Measurements from ENCODE around the gene OTX2. TPM values are rescaled to one million over a fixed set of nuclear protein-coding genes. Genes with fewer than 3 reads are reported as not detected.

OTX2 gene
- total and polyA plus RNA-seq, 2 of the 4 experiments (the other 2 are of a cell fraction) = not detected

DNA sequence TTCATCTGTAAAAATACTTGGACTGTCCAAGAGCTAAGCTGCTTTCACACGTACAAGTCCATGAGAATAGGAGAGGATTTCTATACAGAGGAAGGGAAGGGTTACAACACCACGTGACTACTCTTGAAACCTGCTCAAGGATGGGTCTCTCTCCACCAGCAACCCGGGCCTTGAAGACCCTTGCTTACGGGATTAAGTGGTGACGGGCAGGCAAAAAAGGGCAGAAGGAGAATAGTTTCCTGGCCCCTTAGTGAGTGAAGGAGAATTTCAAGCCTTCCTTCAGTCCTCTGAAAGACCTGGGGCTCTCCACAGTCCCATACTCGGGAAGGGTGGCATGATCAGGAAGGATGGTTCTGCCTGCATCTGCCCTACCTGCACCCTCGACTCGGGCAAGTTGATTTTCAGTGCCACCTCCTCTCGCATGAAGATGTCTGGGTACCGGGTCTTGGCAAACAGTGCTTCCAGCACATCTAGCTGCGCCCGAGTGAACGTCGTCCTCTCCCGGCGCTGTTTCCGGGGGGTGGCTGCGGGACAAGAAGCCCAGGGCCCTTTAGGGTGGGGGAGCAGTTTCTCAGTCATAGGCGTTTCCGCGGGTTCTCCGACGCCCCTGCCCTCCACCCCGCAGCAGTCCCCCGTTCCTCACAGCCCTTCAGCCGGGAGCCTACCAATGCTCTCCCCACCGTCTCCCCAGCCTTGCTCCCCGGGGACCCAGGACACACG lies 6.3 kb downstream of the OTX2 start:
- H3K9ac ChIP-seq (ENCODE audit: low read depth, low read length) = no peak overlapping the region
- no peak overlapping the region for H2BK15ac ChIP-seq (ENCODE audit: low read depth, low read length)
- in situ Hi-C loops (cut with MboI; ENCODE audit: low sequenced_read_pairs) = no loop called here
- no peak overlapping the region for H4K5ac ChIP-seq (ENCODE audit: low read depth, low read length)
- ATAC-seq (ENCODE audit: low read depth) (no peak), DNase-seq (no peak)
- H3K4me1 ChIP-seq (ENCODE audit: control insufficient read depth, insufficient read depth, low read length) = no peaks in the 10 kb centered on the region
- no peak overlapping the region for H2AK9ac ChIP-seq (replicated peaks; ENCODE audit: low read depth, low read length, poor library complexity)
- no peak overlapping the region for H3K27ac ChIP-seq (ENCODE audit: insufficient read depth, low read length)
- no peak for TF ChIP-seq NFE2L2 (IDR thresholded peaks at IDR 0.05; ENCODE audit: low read depth, low read length)
- no peak for TF ChIP-seq RFX5 (IDR thresholded peaks at IDR 0.05; ENCODE audit: low read depth, low read length)
- TF ChIP-seq CHD1 (IDR thresholded peaks at IDR 0.05; ENCODE audit: low read depth, low read length) = no peak
- no peak overlapping the region for H4K91ac ChIP-seq (ENCODE audit: insufficient read depth, low read depth, low read length)
- H3K79me1 ChIP-seq (ENCODE audit: low read depth in 1 of 2, low read length in 2 of 2) = no peaks in the 10 kb centered on the region
- H3K4me2 ChIP-seq (ENCODE audit: low read depth, low read length) = no peak overlapping the region
- 9% methylated on average over 11 of the region's 29 CpGs; no CpG with 5 or more reads in 1 of the 2 experiments for WGBS, 2 experiments (ENCODE audit: extremely low coverage in 2 of 2, insufficient read length in 1 of 2)
- H4K8ac ChIP-seq (ENCODE audit: low read depth in 2 of 2, low read length in 2 of 2) = no peak overlapping the region
- H3K14ac ChIP-seq (replicated peaks; ENCODE audit: low read depth, low read length) = no peak overlapping the region
- peaks cover 12% of the 10 kb centered on the region; the same call in 1 of the 2 replicates for H3K9me3 ChIP-seq (ENCODE audit: control insufficient read depth, insufficient read depth, low read length)
- peaks cover 79% of the 10 kb centered on the region for H3K27me3 ChIP-seq (ENCODE audit: control insufficient read depth, insufficient read depth, low read length)
- no peaks in the 10 kb centered on the region for H3K9me1 ChIP-seq (ENCODE audit: insufficient read depth, low read length)
- H3K36me3 ChIP-seq (ENCODE audit: control insufficient read depth, insufficient read depth, low read length) = no peaks in the 10 kb centered on the region
- H3K23ac ChIP-seq (ENCODE audit: low read depth, low read length) = no peak overlapping the region
- H2BK5ac ChIP-seq (ENCODE audit: low read depth, low read length, poor library complexity, severe bottlenecking) = no peak overlapping the region
- no peak overlapping the region for H2AK5ac ChIP-seq (ENCODE audit: low read depth, low read length)
- ChIA-PET POLR2A (ENCODE audit: unreplicated experiment) (no interaction called here), CTCF (no interaction called here)
- H3K4ac ChIP-seq (ENCODE audit: low read depth, low read length) = no peak overlapping the region
- no TSS peak for BruUV-seq (replicated peaks)
- H2BK20ac ChIP-seq (ENCODE audit: low read depth, low read length) = no peak overlapping the region
- dilution Hi-C loops (cut with HindIII; ENCODE audit: low sequenced_read_pairs, unreplicated experiment) = no loop called here
- H3K18ac ChIP-seq (ENCODE audit: low read depth, low read length) = no peak overlapping the region
- no peak overlapping the region for H2BK120ac ChIP-seq (ENCODE audit: low read depth, low read length)
- intact Hi-C loops (cut with micrococcal nuclease) = no loop called here
- no peak overlapping the region for H3K56ac ChIP-seq (ENCODE audit: extremely low read depth, insufficient read depth, low read length)
- no peaks in the 10 kb centered on the region for H4K20me1 ChIP-seq (ENCODE audit: insufficient read depth, low read length)
- no peak overlapping the region for H3K4me3 ChIP-seq (ENCODE audit: insufficient read depth, low read depth, low read length)
- H2AFZ ChIP-seq (replicated peaks; ENCODE audit: low read length, poor library complexity) = no peak overlapping the region

Data from IMR-90 (cell line).